Fibroblast of mammary gland (primary cell): Measurements from ENCODE around the gene PIK3CA.
"Not testable (repeated sequence)": the region's sequence is repeated elsewhere in the genome, so short reads cannot be mapped to it uniquely, and the experiment has no call there.

Experiments
- DNase-seq: peaks from one replicate; pipeline ENCODE4 v3.0.0-alpha.2; 2010; ENCODE audit warnings: low read depth
- H3K4me3 ChIP-seq: 2 replicates; pipeline ENCODE4 v1.5.1; 2011; ENCODE audit warnings: low read depth, mild to moderate bottlenecking, low read length, moderate library complexity; ENCODE audit not compliant: control insufficient read depth
- CTCF ChIP-seq: conservative IDR thresholded peaks from 2 replicates; pipeline ENCODE4 v1.5.1; 2011; ENCODE audit warnings: low read depth, low read length, inconsistent platforms; ENCODE audit not compliant: control insufficient read depth, insufficient read depth

Gene PIK3CA

GRCh38 chr3:179189759-179190158 lies 41.6 kb downstream of the PIK3CA start:
- peak; percentile 61 for DNase-seq

GRCh38 chr3:179190581-179190980 lies 42.4 kb downstream of the PIK3CA start:
- no peak for DNase-seq
- TF ChIP-seq CTCF, result no peak
- no peak overlapping the region for H3K4me3 ChIP-seq

More at GRCh38 chr3:179189759-179190158, 41.6 kb downstream of the PIK3CA start:
- no peak for TF ChIP-seq CTCF
- no peak overlapping the region for H3K4me3 ChIP-seq

GRCh38 chr3:179192542-179192941 lies 44.4 kb downstream of the PIK3CA start:
- no peak for DNase-seq
- no peak overlapping the region for H3K4me3 ChIP-seq
- TF ChIP-seq CTCF, result no peak

- no peak overlapping the region for H3K4me3 ChIP-seq
- TF ChIP-seq CTCF, result no peak
- DNase-seq, result no peak
Measured at GRCh38 chr3:179194931-179195330, 46.8 kb downstream of the PIK3CA start.

GRCh38 chr3:179196098-179196497 lies 47.9 kb downstream of the PIK3CA start:
- no peak for TF ChIP-seq CTCF
- no peak overlapping the region for H3K4me3 ChIP-seq
- DNase-seq, result peak; percentile 76

GRCh38 chr3:179196700-179197099 lies 48.5 kb downstream of the PIK3CA start:
- no peak for DNase-seq
- no peak for TF ChIP-seq CTCF
- H3K4me3 ChIP-seq, result no peak overlapping the region

- DNase-seq, result no peak
- no peak overlapping the region for H3K4me3 ChIP-seq
- TF ChIP-seq CTCF, result no peak
Measured at GRCh38 chr3:179200790-179201189, 52.6 kb downstream of the PIK3CA start.

GRCh38 chr3:179215550-179215949 lies 67.4 kb downstream of the PIK3CA start:
- peak; percentile 51 for DNase-seq
- H3K4me3 ChIP-seq, result not testable (repeated sequence)

GRCh38 chr3:179218213-179218612 lies 70.1 kb downstream of the PIK3CA start:
- not testable (repeated sequence) for H3K4me3 ChIP-seq, DNase-seq
